SK-N-SH (cell line): ENCODE results near the gene EDIL3. TPM values are rescaled to one million over a fixed set of nuclear protein-coding genes. Genes with fewer than 3 reads are reported as not detected.

Experiments used
- CTCF ChIA-PET: fragments of 300-600, 350-600 bp; formaldehyde crosslinking; extraction: SDS; loops from one replicate; lab custom pipeline; 2021; lab: Yijun Ruan, JAX
- POLR2A ChIA-PET: fragments of 350-600 bp; sonication (Branson Sonifier 250); formaldehyde crosslinking; extraction: SDS; loops from one replicate; lab custom pipeline; 2020; ENCODE audit warnings: antibody characterized with exemption, inconsistent platforms; lab: Yijun Ruan, JAX
- DNase-seq: peaks from one replicate; pipeline ENCODE4 v3.0.0; 2012
- H2AFZ ChIP-seq: fragments of 200-600 bp; sonication (generic); 2 replicates; pipeline ENCODE4 v1.8.1; 2016; ENCODE audit warnings: antibody characterized with exemption, mild to moderate bottlenecking, low read depth
- H3F3A ChIP-seq: fragments of 200-600 bp; sonication (generic); replicated peaks from 2 replicates; pipeline ENCODE3; 2016; ENCODE audit warnings: antibody characterized with exemption, mild to moderate bottlenecking; ENCODE audit not compliant: insufficient read depth
- H3K27ac ChIP-seq, 2 experiments: fragments of 200-500 bp in 1 of 2; fragments of 200-600 bp in 1 of 2; sonication (Bioruptor generic) in 1 of 2; sonication (generic), shearing (Covaris generic) in 1 of 2; 2 replicates each; pipeline versions ENCODE4 v1.5.1 to v1.6.1; 2014 to 2016; ENCODE audit warnings: low read depth in 2 of 2, inconsistent platforms in 1 of 2, low read length in 1 of 2, mild to moderate bottlenecking in 1 of 2, mixed read lengths in 1 of 2
- H3K27me3 ChIP-seq: fragments of 200-600 bp; sonication (generic), shearing (Covaris generic); 2 replicates; pipeline ENCODE4 v1.6.1; 2016; ENCODE audit warnings: mixed run types; ENCODE audit not compliant: insufficient read depth
- H3K36me3 ChIP-seq, 2 experiments: fragments of 200-500 bp in 1 of 2; fragments of 200-600 bp in 1 of 2; sonication (Bioruptor generic) in 1 of 2; sonication (generic) in 1 of 2; replicated peaks in 1 of 2; 2 replicates each; pipeline versions ENCODE3 to v1.5.1; 2014 to 2016; ENCODE audit warnings: low read length in 1 of 2, mild to moderate bottlenecking in 1 of 2; ENCODE audit not compliant: insufficient read depth in 2 of 2, control insufficient read depth in 1 of 2
- H3K4me1 ChIP-seq, 2 experiments: fragments of 200-500 bp in 1 of 2; fragments of 200-600 bp in 1 of 2; sonication (Bioruptor generic) in 1 of 2; sonication (generic), shearing (Covaris generic) in 1 of 2; 2 replicates each; pipeline versions ENCODE4 v1.5.1 to v1.6.1; 2014 to 2016; ENCODE audit warnings: low read depth in 1 of 2, low read length in 1 of 2, mixed run types in 1 of 2; ENCODE audit not compliant: insufficient read depth in 2 of 2, control insufficient read depth in 1 of 2
- H3K4me2 ChIP-seq: fragments of 200-600 bp; sonication (generic), shearing (Covaris generic); 2 replicates; pipeline ENCODE4 v1.6.1; 2017; ENCODE audit warnings: mixed run types
- H3K4me3 ChIP-seq, 2 experiments: fragments of 200-500 bp in 1 of 2; fragments of 200-600 bp in 1 of 2; sonication (Bioruptor generic) in 1 of 2; sonication (generic), shearing (Covaris generic) in 1 of 2; 2 replicates each; pipeline versions ENCODE4 v1.5.1 to v1.8.1; 2014 to 2016; ENCODE audit warnings: low read depth in 2 of 2, inconsistent platforms in 1 of 2, low read length in 1 of 2, mild to moderate bottlenecking in 1 of 2, mixed read lengths in 1 of 2, moderate library complexity in 1 of 2
- H3K79me2 ChIP-seq: fragments of 200-600 bp; sonication (generic); 2 replicates; pipeline ENCODE4 v1.8.1; 2017; ENCODE audit warnings: mild to moderate bottlenecking; ENCODE audit not compliant: insufficient read depth
- H3K9ac ChIP-seq: fragments of 200-600 bp; sonication (generic); 2 replicates; pipeline ENCODE4 v1.6.1; 2017; ENCODE audit warnings: mixed run types
- H3K9me2 ChIP-seq: fragments of 200-600 bp; sonication (generic); 2 replicates; pipeline ENCODE4 v1.6.1; 2017; ENCODE audit warnings: mixed run types
- H3K9me3 ChIP-seq: fragments of 200-600 bp; sonication (generic); 2 replicates; pipeline ENCODE4 v1.6.1; 2017; ENCODE audit warnings: mixed run types, mild to moderate bottlenecking, moderate library complexity
- H4K20me1 ChIP-seq: fragments of 200-600 bp; sonication (generic); 2 replicates; pipeline ENCODE4 v1.6.1; 2017; ENCODE audit warnings: mild to moderate bottlenecking, mixed run types; ENCODE audit not compliant: insufficient read depth
- CHD2 ChIP-seq: fragments of 150-350 bp; IDR thresholded peaks from 2 replicates; pipeline ENCODE4 v1.6.1; 2018; ENCODE audit warnings: low read length; ENCODE audit not compliant: partially characterized antibody
- ELF1 ChIP-seq: IDR thresholded peaks from 2 replicates; pipeline ENCODE4 v1.4.0; 2012
- EP300 ChIP-seq, 2 experiments: IDR thresholded peaks; 2 replicates each; pipeline versions ENCODE4 v1.4.0 to v1.6.1; 2012; ENCODE audit warnings: borderline replicate concordance in 1 of 2, low read depth in 1 of 2, low read length in 1 of 2
- FOSL2 ChIP-seq: IDR thresholded peaks from 2 replicates; pipeline ENCODE4 v1.4.0; 2012; ENCODE audit warnings: low read depth, mild to moderate bottlenecking, moderate library complexity, borderline replicate concordance
- JUND ChIP-seq: IDR thresholded peaks from 2 replicates; pipeline ENCODE4 v1.4.0; 2012
- MEF2A ChIP-seq: IDR thresholded peaks from 2 replicates; pipeline ENCODE4 v1.4.0; 2012; ENCODE audit warnings: low read depth, borderline replicate concordance
- NRF1 ChIP-seq: IDR thresholded peaks from 2 replicates; pipeline ENCODE4 v1.6.1; 2012; ENCODE audit warnings: low read depth, mild to moderate bottlenecking, low read length
- POLR2AphosphoS5 ChIP-seq: IDR thresholded peaks from 2 replicates; pipeline ENCODE4 v1.6.1; 2012; ENCODE audit warnings: low read depth, low read length
- RXRA ChIP-seq: IDR thresholded peaks from 2 replicates; pipeline ENCODE4 v1.4.0; 2012; ENCODE audit warnings: low read depth, mild to moderate bottlenecking, borderline replicate concordance
- TAF1 ChIP-seq: IDR thresholded peaks from 2 replicates; pipeline ENCODE4 v1.6.1; 2012; ENCODE audit warnings: low read depth, mild to moderate bottlenecking, low read length, moderate library complexity, borderline replicate concordance
- TCF12 ChIP-seq: IDR thresholded peaks from 2 replicates; pipeline ENCODE4 v1.4.0; 2012
- WGBS: methylation state at CpG from one replicate; pipeline ENCODE4 v1.1.6; 2017; ENCODE audit warnings: low lambda C conversion rate; 5-methylcytosine and 5-hydroxymethylcytosine counted together
- polyA plus RNA-seq, 3 experiments: library from polyadenylated mRNA; depleted of rRNA; stranded (reverse); fragments of >200 nt; gene quantifications; 2 replicates each; pipeline ENCODE4 v1.2.3, GENCODE V29; 2012
- TF ChIP-seq, protein P1 (sequence below): fragments of 150-350 bp; IDR thresholded peaks from 2 replicates; pipeline ENCODE4 v1.6.1; 2016; ENCODE audit warnings: mild to moderate bottlenecking, low read depth, low read length
- TF ChIP-seq, protein P2 (sequence below): IDR thresholded peaks from 2 replicates; pipeline ENCODE4 v1.4.0; 2012; ENCODE audit warnings: low read depth

Gene EDIL3
- polyA plus RNA-seq, 1 of the 3 experiments (the other 2 are of a cell fraction) = 51.5 TPM

DNA sequence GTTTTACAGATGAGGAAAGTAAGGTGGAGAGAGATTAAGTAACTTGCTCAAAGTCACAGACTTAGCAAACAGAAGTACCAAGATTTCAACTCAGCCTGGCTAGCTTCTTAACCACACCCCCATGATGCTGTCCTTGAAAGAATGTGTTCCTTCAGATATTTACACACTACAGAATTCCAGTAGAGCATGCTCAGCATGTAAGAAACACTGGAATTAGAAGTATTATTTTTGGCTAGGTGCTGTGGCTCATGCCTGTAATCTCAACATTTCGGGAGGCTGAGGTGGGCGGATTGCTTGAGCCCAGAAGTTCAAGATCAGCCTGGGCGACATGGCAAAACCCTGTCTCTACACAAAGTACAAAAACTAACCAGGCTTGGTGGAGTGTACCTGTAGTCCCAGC, 142.4 kb downstream of the EDIL3 start:
- CTCF ChIA-PET = no interaction called here
- no peak for DNase-seq
- H3K9me3 ChIP-seq = no peaks in the 10 kb centered on the region
- H3K36me3 ChIP-seq = no peaks in the 10 kb centered on the region
- H3K4me3 ChIP-seq = no peak overlapping the region
- POLR2A ChIA-PET = no interaction called here
- no peaks in the 10 kb centered on the region for H3K27me3 ChIP-seq
- no peaks in the 10 kb centered on the region; a peak in 2 of 4 replicates for H3K4me1 ChIP-seq
- H4K20me1 ChIP-seq = no peaks in the 10 kb centered on the region
- WGBS = 96% methylated on average over 3 of the region's 3 CpGs
- TF ChIP-seq EP300 (IDR thresholded peaks at IDR 0.05; ENCODE audit: borderline replicate concordance in 1 of 2, low read depth in 1 of 2, low read length in 1 of 2) (no peak), ELF1 (no peak)
- H3F3A ChIP-seq = peaks cover 5% of the 10 kb centered on the region
- no peak overlapping the region for H3K27ac ChIP-seq
- no peak overlapping the region for H2AFZ ChIP-seq
- no peak overlapping the region for H3K4me2 ChIP-seq
- no peaks in the 10 kb centered on the region for H3K9me2 ChIP-seq
- H3K9ac ChIP-seq = no peak overlapping the region
- peaks cover 40% of the 10 kb centered on the region for H3K79me2 ChIP-seq

DNA sequence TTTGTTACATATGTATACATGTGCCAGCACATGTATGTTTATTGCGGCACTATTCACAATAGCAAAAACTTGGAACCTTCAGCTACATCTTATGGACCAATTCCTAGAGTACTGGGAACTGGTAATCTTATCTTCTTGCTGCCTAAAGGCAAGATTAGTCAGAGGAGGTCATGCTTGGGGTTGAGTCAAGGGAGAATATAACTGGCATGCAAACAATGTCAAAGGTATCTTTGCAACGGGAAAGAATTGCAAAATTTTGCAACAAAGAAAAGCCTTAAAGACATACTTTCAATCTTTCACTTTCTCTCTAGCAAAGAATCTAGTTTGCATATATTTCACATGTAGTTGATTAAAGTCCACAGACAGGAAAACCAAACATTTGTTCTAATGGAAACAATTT, 145.2 kb downstream of the EDIL3 start:
- POLR2A ChIA-PET = no interaction called here
- H3K36me3 ChIP-seq = peaks cover 2 to 5% of the 10 kb centered on the region in 2 experiments
- peaks cover 29% of the 10 kb centered on the region; the same call in 1 of the 2 replicates for H3K79me2 ChIP-seq
- no peak overlapping the region for H3K27ac ChIP-seq
- no peak overlapping the region for H2AFZ ChIP-seq
- no peak overlapping the region for H3K4me3 ChIP-seq
- H3K4me1 ChIP-seq = no peaks in the 10 kb centered on the region; a peak in 2 of 4 replicates
- H3K27me3 ChIP-seq = no peaks in the 10 kb centered on the region
- WGBS = 59% methylated on average over 2 of the region's 2 CpGs
- H3F3A ChIP-seq = peaks cover 5% of the 10 kb centered on the region
- H3K9me3 ChIP-seq = no peaks in the 10 kb centered on the region
- no peaks in the 10 kb centered on the region for H4K20me1 ChIP-seq
- CTCF ChIA-PET = interaction anchor here (0.6 to 1.2 kb wide), 2 partner anchors 16 to 528 kb away, joined by 3 to 5 read pairs; no protein-coding TSS in a partner anchor
- H3K9ac ChIP-seq = no peak overlapping the region
- H3K4me2 ChIP-seq = no peak overlapping the region
- no peaks in the 10 kb centered on the region for H3K9me2 ChIP-seq
- TF ChIP-seq MEF2A (no peak), CHD2 (no peak), FOSL2 (peak; percentile 22), NRF1 (no peak), RXRA (0 out of 2 replicates have a peak, but pooled peaks have one; percentile 11), TCF12 (no peak)
- TF ChIP-seq, protein P1, sequence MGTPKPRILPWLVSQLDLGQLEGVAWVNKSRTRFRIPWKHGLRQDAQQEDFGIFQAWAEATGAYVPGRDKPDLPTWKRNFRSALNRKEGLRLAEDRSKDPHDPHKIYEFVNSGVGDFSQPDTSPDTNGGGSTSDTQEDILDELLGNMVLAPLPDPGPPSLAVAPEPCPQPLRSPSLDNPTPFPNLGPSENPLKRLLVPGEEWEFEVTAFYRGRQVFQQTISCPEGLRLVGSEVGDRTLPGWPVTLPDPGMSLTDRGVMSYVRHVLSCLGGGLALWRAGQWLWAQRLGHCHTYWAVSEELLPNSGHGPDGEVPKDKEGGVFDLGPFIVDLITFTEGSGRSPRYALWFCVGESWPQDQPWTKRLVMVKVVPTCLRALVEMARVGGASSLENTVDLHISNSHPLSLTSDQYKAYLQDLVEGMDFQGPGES = no peak
- TF ChIP-seq, protein P2, sequence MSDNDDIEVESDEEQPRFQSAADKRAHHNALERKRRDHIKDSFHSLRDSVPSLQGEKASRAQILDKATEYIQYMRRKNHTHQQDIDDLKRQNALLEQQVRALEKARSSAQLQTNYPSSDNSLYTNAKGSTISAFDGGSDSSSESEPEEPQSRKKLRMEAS = no peak
- DNase-seq = no peak

DNA sequence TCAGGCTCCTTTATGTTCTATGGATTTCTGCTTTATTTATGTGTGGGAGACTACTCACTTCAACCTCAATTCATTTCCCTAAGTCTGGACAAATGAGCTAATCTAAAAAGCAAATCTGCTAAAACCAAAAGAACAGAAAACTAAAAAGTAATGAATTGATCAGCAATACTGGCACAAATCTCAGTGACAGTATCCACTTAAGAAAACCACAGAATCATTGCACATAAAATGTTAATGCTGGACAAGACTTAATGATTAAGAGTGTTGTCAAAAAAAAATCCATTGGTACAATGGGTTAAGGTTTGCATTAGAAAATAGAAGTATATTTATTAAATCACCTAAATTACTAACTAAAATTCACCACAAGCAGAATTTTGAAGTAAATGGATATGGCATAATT, 147.6 kb downstream of the EDIL3 start:
- ChIA-PET POLR2A (no interaction called here), CTCF (interaction anchor here (1.6 kb wide), 1 partner anchor 310 kb away, joined by 3 read pairs; no protein-coding TSS in a partner anchor)
- no peak for DNase-seq
- Histone ChIP-seq H2AFZ (no peak overlapping the region), H3K27ac (no peak overlapping the region; a peak in 1 of 4 replicates), H3K4me3 (no peak overlapping the region), H4K20me1 (no peaks in the 10 kb centered on the region), H3K79me2 (peaks cover 29% of the 10 kb centered on the region; the same call in 1 of the 2 replicates), H3K9ac (no peak overlapping the region), H3K27me3 (no peaks in the 10 kb centered on the region), H3K4me1 (peaks cover 0 to 7% of the 10 kb centered on the region in 2 experiments; a peak in 2 of 4 replicates), H3K9me3 (no peaks in the 10 kb centered on the region), H3K9me2 (no peaks in the 10 kb centered on the region), H3F3A (peaks cover 5% of the 10 kb centered on the region), H3K4me2 (no peak overlapping the region), H3K36me3 (peaks cover 2 to 5% of the 10 kb centered on the region in 2 experiments)
- TF ChIP-seq EP300 (IDR thresholded peaks at IDR 0.05; ENCODE audit: borderline replicate concordance in 1 of 2, low read depth in 1 of 2, low read length in 1 of 2) (peak in 1 of 2 experiments; percentile 43; a peak in 1 of 4 replicates), TAF1 (no peak), POLR2AphosphoS5 (0 out of 2 replicates have a peak, but pooled peaks have one; percentile 16), JUND (no peak), TCF12 (peak; percentile 20; the same call in 1 of the 2 replicates)
